ENCODE results near the gene ANKRD33B. TPM values are rescaled to one million over a fixed set of nuclear protein-coding genes. Genes with fewer than 3 reads are reported as not detected.

ANKRD33B gene
- total RNA-seq, 1 donor from 2014 or later = 170 TPM

GRCh38 chr5:10594591-10595210, 30.8 kb downstream of the ANKRD33B start:
- TF ChIP-seq, protein P1, sequence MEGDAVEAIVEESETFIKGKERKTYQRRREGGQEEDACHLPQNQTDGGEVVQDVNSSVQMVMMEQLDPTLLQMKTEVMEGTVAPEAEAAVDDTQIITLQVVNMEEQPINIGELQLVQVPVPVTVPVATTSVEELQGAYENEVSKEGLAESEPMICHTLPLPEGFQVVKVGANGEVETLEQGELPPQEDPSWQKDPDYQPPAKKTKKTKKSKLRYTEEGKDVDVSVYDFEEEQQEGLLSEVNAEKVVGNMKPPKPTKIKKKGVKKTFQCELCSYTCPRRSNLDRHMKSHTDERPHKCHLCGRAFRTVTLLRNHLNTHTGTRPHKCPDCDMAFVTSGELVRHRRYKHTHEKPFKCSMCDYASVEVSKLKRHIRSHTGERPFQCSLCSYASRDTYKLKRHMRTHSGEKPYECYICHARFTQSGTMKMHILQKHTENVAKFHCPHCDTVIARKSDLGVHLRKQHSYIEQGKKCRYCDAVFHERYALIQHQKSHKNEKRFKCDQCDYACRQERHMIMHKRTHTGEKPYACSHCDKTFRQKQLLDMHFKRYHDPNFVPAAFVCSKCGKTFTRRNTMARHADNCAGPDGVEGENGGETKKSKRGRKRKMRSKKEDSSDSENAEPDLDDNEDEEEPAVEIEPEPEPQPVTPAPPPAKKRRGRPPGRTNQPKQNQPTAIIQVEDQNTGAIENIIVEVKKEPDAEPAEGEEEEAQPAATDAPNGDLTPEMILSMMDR (IDR thresholded peaks at IDR 0.05) = no peak
- ChIA-PET CTCF (no interaction called here), POLR2A (interaction anchor here (0.9 to 1.0 kb wide), 2 partner anchors 13 to 111 kb away, joined by 3 to 4 read pairs; no protein-coding TSS in a partner anchor)
- no peak for ATAC-seq (ENCODE audit: low read depth)
- intact Hi-C loops (cut with micrococcal nuclease) = no loop called here
- H3K36me3 Mint-ChIP-seq (ENCODE audit: low read depth) = peaks cover 52% of the 10 kb centered on the region
- DNase-seq = no peak
- peaks cover 6% of the 10 kb centered on the region for H3K9me3 Mint-ChIP-seq
- H3K4me3 Mint-ChIP-seq = no peak overlapping the region
- peak overlapping the region; percentile 46 for H3K27ac Mint-ChIP-seq
- H3K4me1 Mint-ChIP-seq = peaks cover 70% of the 10 kb centered on the region
- H3K27me3 Mint-ChIP-seq = no peaks in the 10 kb centered on the region

- DNase-seq (no peak), ATAC-seq (ENCODE audit: low read depth) (no peak)
- H3K4me1 Mint-ChIP-seq = peaks cover 75% of the 10 kb centered on the region
- H3K27ac Mint-ChIP-seq = peak overlapping the region; percentile 35
- peaks cover 52% of the 10 kb centered on the region for H3K36me3 Mint-ChIP-seq (ENCODE audit: low read depth)
- CTCF ChIA-PET = no interaction called here
- TF ChIP-seq, protein P1 (IDR thresholded peaks at IDR 0.05) = no peak
- no peak overlapping the region for H3K4me3 Mint-ChIP-seq
- no peaks in the 10 kb centered on the region for H3K27me3 Mint-ChIP-seq
- H3K9me3 Mint-ChIP-seq = peaks cover 5% of the 10 kb centered on the region
- intact Hi-C loops (cut with micrococcal nuclease) = no loop called here
- POLR2A ChIA-PET = interaction anchor here (1.0 kb wide), 1 partner anchor 111 kb away, joined by 4 read pairs; no protein-coding TSS in a partner anchor
Measured at GRCh38 chr5:10595293-10595671, 31.4 kb downstream of the ANKRD33B start.

GRCh38 chr5:10595672-10596309, 31.9 kb downstream of the ANKRD33B start:
- ChIA-PET POLR2A (interaction anchor here (0.7 kb wide), 1 partner anchor 38 kb away, joined by 3 read pairs; no protein-coding TSS in a partner anchor), CTCF (no interaction called here)
- Mint-ChIP-seq H3K27ac (no peak overlapping the region), H3K27me3 (no peaks in the 10 kb centered on the region), H3K36me3 (ENCODE audit: low read depth) (peaks cover 50% of the 10 kb centered on the region), H3K9me3 (peaks cover 5% of the 10 kb centered on the region), H3K4me3 (no peak overlapping the region), H3K4me1 (peaks cover 75% of the 10 kb centered on the region)
- TF ChIP-seq, protein P1 (IDR thresholded peaks at IDR 0.05) = no peak
- ATAC-seq (ENCODE audit: low read depth) = no peak
- intact Hi-C loops (cut with micrococcal nuclease) = no loop called here
- DNase-seq = no peak

- no peaks in the 10 kb centered on the region for H3K27me3 Mint-ChIP-seq
- H3K4me1 Mint-ChIP-seq = peaks cover 75% of the 10 kb centered on the region
- H3K4me3 Mint-ChIP-seq = no peak overlapping the region
- POLR2A ChIA-PET = interaction anchor here (0.7 kb wide), 1 partner anchor 38 kb away, joined by 3 read pairs; no protein-coding TSS in a partner anchor
- peaks cover 5% of the 10 kb centered on the region for H3K9me3 Mint-ChIP-seq
- ATAC-seq (ENCODE audit: low read depth) = no peak
- CTCF ChIA-PET = interaction anchor here (0.8 kb wide), 1 partner anchor 31 kb away, joined by 5 read pairs; no protein-coding TSS in a partner anchor
- peak overlapping the region; percentile 8 for H3K27ac Mint-ChIP-seq
- intact Hi-C loops (cut with micrococcal nuclease) = no loop called here
- H3K36me3 Mint-ChIP-seq (ENCODE audit: low read depth) = peaks cover 47% of the 10 kb centered on the region
- TF ChIP-seq, protein P1 (IDR thresholded peaks at IDR 0.05) = no peak
- no peak for DNase-seq
Measured at GRCh38 chr5:10596310-10596703, 32.4 kb downstream of the ANKRD33B start.

DNA sequence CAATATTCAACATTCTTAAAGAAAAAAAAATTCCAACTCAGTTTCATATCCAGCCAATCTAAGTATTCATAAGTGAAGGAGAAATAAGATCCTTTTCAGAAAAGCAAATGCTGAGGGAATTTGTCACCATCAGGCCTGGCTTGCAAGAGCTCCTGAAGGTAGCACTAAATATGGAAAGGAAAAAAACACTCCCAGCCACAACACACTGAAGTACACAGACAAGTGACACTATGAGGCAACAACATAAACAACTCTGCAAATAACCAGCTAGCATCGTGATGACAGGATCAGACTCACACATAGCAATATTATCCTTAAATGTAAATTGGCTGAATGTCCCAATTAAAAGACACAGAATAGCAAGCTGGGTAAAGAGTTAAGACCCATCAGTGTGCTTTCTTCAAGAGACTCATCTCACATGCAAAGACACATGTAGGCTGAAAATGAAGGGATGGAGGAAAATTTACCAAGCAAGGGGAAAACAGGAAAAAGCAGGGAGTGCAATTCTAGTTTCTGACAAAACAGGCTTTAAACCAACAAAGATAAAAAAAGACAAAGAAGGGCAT, 33.1 kb downstream of the ANKRD33B start:
- Mint-ChIP-seq H3K27me3 (no peaks in the 10 kb centered on the region), H3K4me1 (peaks cover 79% of the 10 kb centered on the region), H3K4me3 (no peak overlapping the region), H3K9me3 (peaks cover 5% of the 10 kb centered on the region), H3K27ac (peak overlapping the region; percentile 8), H3K36me3 (ENCODE audit: low read depth) (peaks cover 47% of the 10 kb centered on the region)
- intact Hi-C loops (cut with micrococcal nuclease) = no loop called here
- ATAC-seq (ENCODE audit: low read depth) = no peak
- ChIA-PET CTCF (interaction anchor here (0.8 kb wide), 1 partner anchor 30 kb away, joined by 5 read pairs; no protein-coding TSS in a partner anchor), POLR2A (no interaction called here)
- no peak for DNase-seq
- TF ChIP-seq, protein P1 (IDR thresholded peaks at IDR 0.05) = no peak

All from activated B cell treated with CpG ODN at 0.5 μM for 24 hours (primary cell).